A549 (cell line): Measurements from ENCODE around the gene TREM1. TPM values are rescaled to one million over a fixed set of nuclear protein-coding genes. Genes with fewer than 3 reads are reported as not detected.

Source experiments
- ATAC-seq, 2 experiments: fragments of 200-7000 bp in 1 of 2; fragments of >200 bp in 1 of 2; cut with Nextera tagmentation in 1 of 2; cut with Tn5 transposase in 1 of 2; 3 replicates each; pipeline versions ENCODE4 v1.8.0 to v1.9.1; 2018 to 2020; ENCODE audit warnings: mild to moderate bottlenecking in 1 of 2, moderate library complexity in 1 of 2
- CTCF ChIA-PET: fragments of 300-600 bp; sonication (Branson Sonifier 250); formaldehyde crosslinking; extraction: SDS; loops from one replicate; lab custom pipeline; 2021; ENCODE audit warnings: antibody characterized with exemption, inconsistent platforms; lab: Yijun Ruan, JAX
- POLR2A ChIA-PET: fragments of 350-600 bp; formaldehyde crosslinking; extraction: SDS; loops from one replicate; lab custom pipeline; 2021; ENCODE audit warnings: antibody characterized with exemption, inconsistent platforms; lab: Yijun Ruan, JAX
- DNase-seq, 2 experiments: peaks; one replicate each; pipeline versions ENCODE4 v3.0.0 to v3.0.0-alpha.2; 2011 to 2016; ENCODE audit warnings: low read depth in 1 of 2, low spot score in 1 of 2
- FAIRE-seq: peaks from 2 replicates; lab custom pipeline; 2011; peaks lifted over from hg19 to GRCh38; lab: Jason Lieb, UNC
- H3K27ac ChIP-seq, 2 experiments: fragments of >200 bp; sonication (Bioruptor Twin); formaldehyde crosslinking; 3 replicates each; pipeline ENCODE4 v1.5.1; 2016 to 2017
- H3K4me1 ChIP-seq: fragments of >200 bp; sonication (Bioruptor Twin); formaldehyde crosslinking; 3 replicates; pipeline ENCODE4 v1.6.1; 2016
- H3K4me2 ChIP-seq: fragments of >200 bp; sonication (Bioruptor Twin); formaldehyde crosslinking; 3 replicates; pipeline ENCODE4 v1.6.1; 2016
- H3K4me3 ChIP-seq: fragments of >200 bp; sonication (Bioruptor Twin); formaldehyde crosslinking; 3 replicates; pipeline ENCODE4 v1.5.1; 2016
- H3K9me3 ChIP-seq: fragments of >200 bp; sonication (Bioruptor Twin); formaldehyde crosslinking; 3 replicates; pipeline ENCODE4 v1.6.1; 2016
- BCL3 ChIP-seq: fragments of >200 bp; sonication (Bioruptor Twin); formaldehyde crosslinking; IDR thresholded peaks from 3 replicates; pipeline ENCODE4 v1.6.1; 2016
- BHLHE40 ChIP-seq: IDR thresholded peaks from 2 replicates; pipeline ENCODE4 v1.6.1; 2012; ENCODE audit warnings: low read depth, low read length, inconsistent platforms
- CBX8 ChIP-seq: fragments of 200-600 bp; sonication (generic); IDR thresholded peaks from 2 replicates; pipeline ENCODE4 v1.6.1; 2016
- CHD4 ChIP-seq: fragments of 200-600 bp; sonication (generic); IDR thresholded peaks from 2 replicates; pipeline ENCODE4 v1.6.1; 2016; ENCODE audit warnings: antibody characterized with exemption, mild to moderate bottlenecking, borderline replicate concordance
- ESRRA ChIP-seq: fragments of 150-350 bp; IDR thresholded peaks from 2 replicates; pipeline ENCODE4 v1.6.1; 2014; ENCODE audit warnings: mild to moderate bottlenecking, low read length, borderline replicate concordance
- FOSB ChIP-seq: fragments of 250-450 bp; sonication (Bioruptor Pico); IDR thresholded peaks from 2 replicates; pipeline ENCODE4 v1.5.0; 2020; ENCODE audit warnings: mild to moderate bottlenecking, moderate library complexity
- FOSL2 ChIP-seq, 2 experiments: fragments of 450-650 bp in 1 of 2; fragments of >200 bp in 1 of 2; sonication (Bioruptor Twin) in 1 of 2; formaldehyde crosslinking; IDR thresholded peaks; 2 replicates each; pipeline versions ENCODE4 v1.5.0 to v1.6.1; 2016 to 2020; ENCODE audit warnings: mild to moderate bottlenecking in 1 of 2, moderate library complexity in 1 of 2
- FOXS1 ChIP-seq: fragments of 250-450 bp; sonication (Bioruptor Pico); IDR thresholded peaks from 2 replicates; pipeline ENCODE4 v1.5.0; 2020; ENCODE audit warnings: mild to moderate bottlenecking, moderate library complexity
- HDAC2 ChIP-seq: fragments of 200-600 bp; sonication (generic); IDR thresholded peaks from 2 replicates; pipeline ENCODE4 v1.6.1; 2016
- JUNB ChIP-seq: fragments of >200 bp; sonication (Bioruptor Twin); formaldehyde crosslinking; IDR thresholded peaks from 2 replicates; pipeline ENCODE4 v1.6.1; 2016
- MAFK ChIP-seq: fragments of 450-650 bp; IDR thresholded peaks from 2 replicates; pipeline ENCODE4 v1.6.1; 2014; ENCODE audit not compliant: partially characterized antibody
- MAX ChIP-seq: IDR thresholded peaks from 2 replicates; pipeline ENCODE4 v1.6.1; 2012
- MAZ ChIP-seq: fragments of 150-350 bp; IDR thresholded peaks from 2 replicates; pipeline ENCODE4 v1.6.1; 2014; ENCODE audit warnings: antibody characterized with exemption, low read depth, low read length, borderline replicate concordance
- MYC ChIP-seq: IDR thresholded peaks from 2 replicates; pipeline ENCODE4 v1.6.1; 2012; ENCODE audit warnings: mild to moderate bottlenecking, inconsistent platforms, low read length, improper control_type of control experiment, borderline replicate concordance
- NFE2L2 ChIP-seq: fragments of 150-350 bp; conservative IDR thresholded peaks from 2 replicates; pipeline ENCODE4 v1.6.1; 2014; ENCODE audit warnings: low read length
- NPAS2 ChIP-seq: fragments of 250-450 bp; sonication (Bioruptor Pico); IDR thresholded peaks from 2 replicates; pipeline ENCODE4 v1.8.0; 2022; ENCODE audit warnings: mild to moderate bottlenecking, moderate library complexity, borderline replicate concordance
- NR3C1 ChIP-seq: fragments of >200 bp; sonication (Bioruptor Twin); formaldehyde crosslinking; IDR thresholded peaks from 3 replicates; pipeline ENCODE4 v1.6.1; 2017
- PHF8 ChIP-seq: fragments of 200-600 bp; sonication (generic); IDR thresholded peaks from 2 replicates; pipeline ENCODE4 v1.6.1; 2016; ENCODE audit warnings: low read depth, mild to moderate bottlenecking, antibody characterized with exemption, moderate library complexity, borderline replicate concordance
- RARB ChIP-seq: fragments of 250-450 bp; sonication (Bioruptor Pico); IDR thresholded peaks from 2 replicates; pipeline ENCODE4 v1.8.0; 2021; ENCODE audit warnings: mild to moderate bottlenecking, moderate library complexity
- RNF2 ChIP-seq: fragments of 200-600 bp; sonication (generic); IDR thresholded peaks from 2 replicates; pipeline ENCODE4 v1.6.1; 2016; ENCODE audit warnings: low read depth, mild to moderate bottlenecking, antibody characterized with exemption, moderate library complexity, borderline replicate concordance
- TP53 ChIP-seq: fragments of 250-450 bp; sonication (Bioruptor Pico); IDR thresholded peaks from 2 replicates; pipeline ENCODE4 v1.5.0; 2021; ENCODE audit warnings: mild to moderate bottlenecking, moderate library complexity
- USF2 ChIP-seq: fragments of 450-650 bp; IDR thresholded peaks from 2 replicates; pipeline ENCODE4 v1.6.1; 2014; ENCODE audit warnings: antibody characterized with exemption
- ZC3H11A ChIP-seq: fragments of 450-650 bp; IDR thresholded peaks from 2 replicates; pipeline ENCODE4 v1.6.1; 2014; ENCODE audit warnings: antibody characterized with exemption, mild to moderate bottlenecking
- WGBS: methylation state at CpG from one replicate; pipeline ENCODE4 v1.1.6; 2017; ENCODE audit errors: missing lambda C conversion rate; 5-methylcytosine and 5-hydroxymethylcytosine counted together
- polyA plus RNA-seq, 4 experiments: library from polyadenylated mRNA; depleted of rRNA in 3 of 4; stranded (reverse); fragments of >200 nt; fragmentation: RNase III in 1 of 4; extraction: RNeasy Plus Mini Kit Qiagen cat#74134 plus additional on column Dnase treatment in 1 of 4; gene quantifications; 2 replicates in 3 of 4; 3 replicates in 1 of 4; pipeline ENCODE4 v1.2.3, GENCODE V29; 2011 to 2017
- TF ChIP-seq, protein P1 (sequence below): fragments of >200 bp; sonication (Bioruptor Twin); formaldehyde crosslinking; IDR thresholded peaks from 3 replicates; pipeline ENCODE4 v1.5.1; 2016
- TF ChIP-seq, protein P2 (sequence below): fragments of 250-450 bp; sonication (Bioruptor Pico); IDR thresholded peaks from 2 replicates; pipeline ENCODE4 v1.5.0; 2020; ENCODE audit warnings: low read depth, mild to moderate bottlenecking, moderate library complexity
- TF ChIP-seq, protein P3 (sequence below): fragments of >200 bp; sonication (Bioruptor Twin); formaldehyde crosslinking; IDR thresholded peaks from 2 replicates; pipeline ENCODE4 v1.6.1; 2016

TREM1 gene
- polyA plus RNA-seq, 2 of the 4 experiments (the other 2 are of a cell fraction), result not detected

GRCh38 chr6:41256383-41256782, 30.1 kb downstream of the TREM1 start:
- Histone ChIP-seq H3K4me1 (no peaks in the 10 kb centered on the region), H3K4me2 (no peak overlapping the region), H3K27ac (no peak overlapping the region), H3K4me3 (no peak overlapping the region), H3K9me3 (no peaks in the 10 kb centered on the region; the same call in 2 of the 3 replicates)
- FAIRE-seq (no peak), ATAC-seq (no peak), DNase-seq (no peak)
- CTCF ChIA-PET, result no interaction called here
- TF ChIP-seq ZC3H11A (no peak), ESRRA (no peak), FOSB (CRISPR knock-in tag) (no peak), CBX8 (no peak), FOXS1 (CRISPR knock-in tag) (no peak), CHD4 (no peak), MAX (no peak), USF2 (no peak), PHF8 (no peak), BHLHE40 (no peak), NFE2L2 (no peak), TP53 (no peak), MYC (no peak), RNF2 (no peak), JUNB (no peak)
- WGBS, result 50% methylated on average over 1 of the region's 1 CpG
- POLR2A ChIA-PET, result no interaction called here

- Histone ChIP-seq H3K4me1 (no peaks in the 10 kb centered on the region), H3K27ac (no peak overlapping the region), H3K4me3 (no peak overlapping the region), H3K9me3 (no peaks in the 10 kb centered on the region; the same call in 2 of the 3 replicates), H3K4me2 (no peak overlapping the region)
- ChIA-PET CTCF (no interaction called here), POLR2A (no interaction called here)
- no peak for ATAC-seq
- no peak for DNase-seq
- 14% methylated on average over 2 of the region's 5 CpGs for WGBS
- no peak for TF ChIP-seq MAFK
- TF ChIP-seq HDAC2, result no peak
- TF ChIP-seq JUNB, result no peak
- TF ChIP-seq BCL3, result no peak
- TF ChIP-seq, protein P1, sequence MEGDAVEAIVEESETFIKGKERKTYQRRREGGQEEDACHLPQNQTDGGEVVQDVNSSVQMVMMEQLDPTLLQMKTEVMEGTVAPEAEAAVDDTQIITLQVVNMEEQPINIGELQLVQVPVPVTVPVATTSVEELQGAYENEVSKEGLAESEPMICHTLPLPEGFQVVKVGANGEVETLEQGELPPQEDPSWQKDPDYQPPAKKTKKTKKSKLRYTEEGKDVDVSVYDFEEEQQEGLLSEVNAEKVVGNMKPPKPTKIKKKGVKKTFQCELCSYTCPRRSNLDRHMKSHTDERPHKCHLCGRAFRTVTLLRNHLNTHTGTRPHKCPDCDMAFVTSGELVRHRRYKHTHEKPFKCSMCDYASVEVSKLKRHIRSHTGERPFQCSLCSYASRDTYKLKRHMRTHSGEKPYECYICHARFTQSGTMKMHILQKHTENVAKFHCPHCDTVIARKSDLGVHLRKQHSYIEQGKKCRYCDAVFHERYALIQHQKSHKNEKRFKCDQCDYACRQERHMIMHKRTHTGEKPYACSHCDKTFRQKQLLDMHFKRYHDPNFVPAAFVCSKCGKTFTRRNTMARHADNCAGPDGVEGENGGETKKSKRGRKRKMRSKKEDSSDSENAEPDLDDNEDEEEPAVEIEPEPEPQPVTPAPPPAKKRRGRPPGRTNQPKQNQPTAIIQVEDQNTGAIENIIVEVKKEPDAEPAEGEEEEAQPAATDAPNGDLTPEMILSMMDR, result no peak
- no peak for TF ChIP-seq NPAS2 (CRISPR knock-in tag)
- FAIRE-seq, result no peak
Observed at GRCh38 chr6:41255638-41256246, 30.7 kb downstream of the TREM1 start.

GRCh38 chr6:41255110-41255509, 31.4 kb downstream of the TREM1 start:
- ATAC-seq, result no peak

More at GRCh38 chr6:41255110-41255509, 31.4 kb downstream of the TREM1 start:
- DNase-seq, result no peak
- no peaks in the 10 kb centered on the region for H3K9me3 ChIP-seq
- H3K4me3 ChIP-seq, result no peak overlapping the region
- FAIRE-seq, result no peak
- TF ChIP-seq, protein P2, sequence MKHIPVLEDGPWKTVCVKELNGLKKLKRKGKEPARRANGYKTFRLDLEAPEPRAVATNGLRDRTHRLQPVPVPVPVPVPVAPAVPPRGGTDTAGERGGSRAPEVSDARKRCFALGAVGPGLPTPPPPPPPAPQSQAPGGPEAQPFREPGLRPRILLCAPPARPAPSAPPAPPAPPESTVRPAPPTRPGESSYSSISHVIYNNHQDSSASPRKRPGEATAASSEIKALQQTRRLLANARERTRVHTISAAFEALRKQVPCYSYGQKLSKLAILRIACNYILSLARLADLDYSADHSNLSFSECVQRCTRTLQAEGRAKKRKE (CRISPR knock-in tag), result no peak
- TF ChIP-seq PHF8 (no peak), MAZ (no peak), RARB (no peak), FOSL2 (IDR thresholded peaks at IDR 0.05) (no peak), FOSL2 (CRISPR knock-in tag; IDR thresholded peaks at IDR 0.05) (no peak), NR3C1 (no peak)
- TF ChIP-seq, protein P3, sequence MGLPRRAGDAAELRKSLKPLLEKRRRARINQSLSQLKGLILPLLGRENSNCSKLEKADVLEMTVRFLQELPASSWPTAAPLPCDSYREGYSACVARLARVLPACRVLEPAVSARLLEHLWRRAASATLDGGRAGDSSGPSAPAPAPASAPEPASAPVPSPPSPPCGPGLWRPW, result no peak
- H3K27ac ChIP-seq, result no peak overlapping the region
- no peak overlapping the region for H3K4me2 ChIP-seq
- POLR2A ChIA-PET, result no interaction called here
- no peaks in the 10 kb centered on the region for H3K4me1 ChIP-seq
- CTCF ChIA-PET, result no interaction called here
